K562 (cell line): Measurements from ENCODE around the gene MRPS10. TPM values are rescaled to one million over a fixed set of nuclear protein-coding genes. Genes with fewer than 3 reads are reported as not detected.

Experiments
- ATAC-seq: fragments of 200-7000 bp; cut with Tn5 transposase; 3 replicates; pipeline ENCODE4 v1.9.1; 2020; ENCODE audit warnings: moderate library complexity
- BruUV-seq: library from RNA; stranded (reverse); fragments of 400-500 nt; replicated peaks from 2 replicates; lab custom pipeline; 2021; lab: Mats Ljungman, UMichigan
- CTCF ChIA-PET: fragments of 300-600 bp; formaldehyde crosslinking; extraction: SDS; loops from one replicate; lab custom pipeline; 2021; ENCODE audit warnings: low intra/inter-chr PET ratio; lab: Yijun Ruan, JAX
- POLR2A ChIA-PET: fragments of 300-600, 350-650 bp; sonication (Branson Sonifier 250); formaldehyde crosslinking; extraction: SDS; loops from one replicate; lab custom pipeline; 2021; ENCODE audit warnings: antibody characterized with exemption, inconsistent platforms; lab: Yijun Ruan, JAX
- DNase-seq, 4 experiments: peaks; one replicate each; pipeline versions ENCODE4 v3.0.0 to v3.0.0-alpha.2; 2011 to 2018; ENCODE audit warnings: low spot score in 3 of 4, mixed read lengths in 3 of 4; ENCODE audit errors: extremely low read depth in 1 of 4
- FAIRE-seq: peaks from 2 replicates; lab custom pipeline; 2011; peaks lifted over from hg19 to GRCh38; lab: Jason Lieb, UNC
- H2AFZ ChIP-seq: 2 replicates; pipeline ENCODE4 v1.6.0; 2011; ENCODE audit warnings: low read depth, low read length, control low read depth, inconsistent platforms
- H3K27ac ChIP-seq: fragments of 200-600 bp; 3 replicates; pipeline ENCODE4 v1.8.0; 2011; ENCODE audit warnings: low read depth, mild to moderate bottlenecking, control low read depth, inconsistent platforms, low read length, moderate library complexity, mixed read lengths; ENCODE audit errors: extremely low read depth
- H3K27me3 ChIP-seq, 2 experiments: fragments of 300-600 bp in 1 of 2; 2 replicates in 1 of 2; 3 replicates in 1 of 2; pipeline versions ENCODE4 v1.6.0 to v1.8.0; 2011; ENCODE audit warnings: inconsistent platforms in 2 of 2, low read length in 2 of 2, mild to moderate bottlenecking in 1 of 2, mixed read lengths in 1 of 2, moderate library complexity in 1 of 2; ENCODE audit not compliant: control insufficient read depth in 2 of 2, insufficient read depth in 2 of 2
- H3K36me3 ChIP-seq: fragments of 300-600 bp; 3 replicates; pipeline ENCODE4 v1.8.0; 2011; ENCODE audit warnings: mild to moderate bottlenecking, low read length, inconsistent platforms; ENCODE audit not compliant: control insufficient read depth, insufficient read depth
- H3K4me1 ChIP-seq, 2 experiments: fragments of 200-600 bp in 1 of 2; replicated peaks in 1 of 2; 2 replicates in 1 of 2; 3 replicates in 1 of 2; pipeline versions ENCODE4 v1.5.1 to v1.8.0; 2011; ENCODE audit warnings: inconsistent platforms in 2 of 2, low read length in 2 of 2, mild to moderate bottlenecking in 1 of 2, mixed read lengths in 1 of 2, moderate library complexity in 1 of 2; ENCODE audit not compliant: control insufficient read depth in 2 of 2, insufficient read depth in 2 of 2
- H3K4me2 ChIP-seq: 2 replicates; pipeline ENCODE4 v1.6.1; 2011; ENCODE audit warnings: low read length, control low read depth, inconsistent platforms, mixed read lengths; ENCODE audit not compliant: insufficient read depth
- H3K4me3 ChIP-seq: fragments of 200-600 bp; sonication (generic), shearing (Covaris generic); 2 replicates; pipeline ENCODE4 v1.5.1; 2016; ENCODE audit warnings: control low read depth, inconsistent platforms
- H3K79me2 ChIP-seq: fragments of 200-600 bp; 3 replicates; pipeline ENCODE4 v1.8.0; 2011; ENCODE audit warnings: low read length, inconsistent platforms; ENCODE audit not compliant: control insufficient read depth, insufficient read depth
- H3K9ac ChIP-seq, 2 experiments: 2 replicates each; pipeline versions ENCODE4 v1.6.0 to v1.6.1; 2011; ENCODE audit warnings: low read depth in 2 of 2, low read length in 2 of 2, control low read depth in 1 of 2, inconsistent platforms in 1 of 2, mild to moderate bottlenecking in 1 of 2, mixed read lengths in 1 of 2; ENCODE audit not compliant: insufficient read depth in 1 of 2
- H3K9me1 ChIP-seq: one replicate; pipeline ENCODE4 v1.6.0; 2011; ENCODE audit warnings: inconsistent platforms, mild to moderate bottlenecking, low read length, moderate library complexity; ENCODE audit not compliant: control insufficient read depth, insufficient read depth
- H3K9me3 ChIP-seq: replicated peaks from 2 replicates; pipeline ENCODE4 v1.5.1; 2011; ENCODE audit warnings: low read depth, low read length, inconsistent platforms; ENCODE audit not compliant: control insufficient read depth, insufficient read depth
- H4K20me1 ChIP-seq: replicated peaks from 2 replicates; pipeline ENCODE4 v1.6.1; 2011; ENCODE audit warnings: low read length, inconsistent platforms, mixed read lengths; ENCODE audit not compliant: control insufficient read depth, insufficient read depth
- HIVEP1 ChIP-seq: fragments of 250-450 bp; sonication (Bioruptor Pico); IDR thresholded peaks from 2 replicates; pipeline ENCODE4 v1.4.0; 2020; ENCODE audit warnings: mild to moderate bottlenecking
- MBD2 ChIP-seq: sonication (generic); IDR thresholded peaks from 2 replicates; pipeline ENCODE4 v1.6.1; 2016; ENCODE audit warnings: low read depth, borderline replicate concordance
- MYC ChIP-seq, 2 experiments: fragments of 250-450 bp in 1 of 2; sonication (Bioruptor Pico) in 1 of 2; IDR thresholded peaks; 2 replicates each; pipeline versions ENCODE4 v1.5.1 to v1.6.1; 2012 to 2021; ENCODE audit warnings: low read depth in 2 of 2, borderline replicate concordance in 1 of 2, improper control_type of control experiment in 1 of 2, low read length in 1 of 2, mild to moderate bottlenecking in 1 of 2, moderate library complexity in 1 of 2
- NFIX ChIP-seq: fragments of 250-450 bp; sonication (Bioruptor Pico); IDR thresholded peaks from 2 replicates; pipeline ENCODE4 v1.4.0; 2020; ENCODE audit warnings: low read depth, mild to moderate bottlenecking, moderate library complexity
- PTTG1 ChIP-seq: fragments of 450-650 bp; IDR thresholded peaks from 2 replicates; pipeline ENCODE4 v1.6.1; 2016; ENCODE audit warnings: low read depth, mild to moderate bottlenecking, missing genetic modification characterization, missing compliant biosample characterization
- RCOR1 ChIP-seq, 2 experiments: IDR thresholded peaks; 2 replicates each; pipeline ENCODE4 v1.6.1; 2012; ENCODE audit warnings: low read depth in 2 of 2, low read length in 2 of 2, borderline replicate concordance in 1 of 2, improper control_type of control experiment in 1 of 2
- TBL1XR1 ChIP-seq, 2 experiments: IDR thresholded peaks; 2 replicates each; pipeline ENCODE4 v1.6.1; 2012; ENCODE audit warnings: improper control_type of control experiment in 2 of 2, low read length in 2 of 2, mild to moderate bottlenecking in 1 of 2
- TEAD4 ChIP-seq, 2 experiments: sonication (generic) in 1 of 2; formaldehyde crosslinking in 1 of 2; IDR thresholded peaks; 2 replicates each; pipeline versions ENCODE4 v1.6.1 to v1.8.0; 2012 to 2022; ENCODE audit warnings: borderline replicate concordance in 1 of 2, inconsistent platforms in 1 of 2, low read length in 1 of 2, mild to moderate bottlenecking in 1 of 2, missing genetic modification reagents in 1 of 2
- ZC3H8 ChIP-seq: fragments of 450-650 bp; IDR thresholded peaks from 2 replicates; pipeline ENCODE4 v1.6.1; 2017
- ZNF143 ChIP-seq: sonication (generic); formaldehyde crosslinking; IDR thresholded peaks from 2 replicates; pipeline ENCODE4 v1.9.0; 2022; ENCODE audit warnings: mild to moderate bottlenecking, missing genetic modification reagents
- ZNF263 ChIP-seq: sonication (generic); formaldehyde crosslinking; IDR thresholded peaks from 2 replicates; pipeline ENCODE4 v1.8.0; 2022; ENCODE audit warnings: mild to moderate bottlenecking, missing genetic modification reagents, borderline replicate concordance
- WGBS: fragments of 100-300 bp; shearing (Covaris generic); methylation state at CpG from one replicate; pipeline ENCODE4 v1.1.6; 2016; ENCODE audit warnings: low coverage, mixed read lengths; ENCODE audit not compliant: insufficient coverage; ENCODE audit errors: missing lambda C conversion rate; 5-methylcytosine and 5-hydroxymethylcytosine counted together
- in situ Hi-C: fragments of 300-500 bp; cut with MboI; formaldehyde crosslinking; loops from 4 replicates; pipeline ENCODE4 v1.15.0; 2018; ENCODE audit warnings: inconsistent platforms, mixed read lengths
- intact Hi-C: fragments of 100-400 bp; cut with micrococcal nuclease; formaldehyde crosslinking; loops from 2 replicates; pipeline ENCODE4 v1.14.2; 2022
- polyA plus RNA-seq, 8 experiments: library from polyadenylated mRNA; depleted of rRNA in 4 of 8; stranded (reverse) in 5 of 8; unstranded in 3 of 8; fragments of >200 nt; fragmentation: Nextera tagmentation in 2 of 8; fragmentation: Illumina TruSeq in 1 of 8; extraction: Ambion mirVana in 2 of 8; extraction: Trizol in 1 of 8; gene quantifications; 2 replicates each; pipeline versions ENCODE4 v1.2.1 to v1.2.3, GENCODE V29; 2011 to 2014; ENCODE audit warnings: inconsistent platforms in 1 of 8, missing spikeins in 1 of 8
- total RNA-seq, 7 experiments: library from RNA; depleted of rRNA in 6 of 7; stranded (reverse); fragments of >200 nt in 6 of 7; fragmentation: Illumina TruSeq in 2 of 7; extraction: Trizol in 2 of 7; gene quantifications; 2 replicates each; pipeline versions ENCODE4 v1.2.1 to v1.2.3, GENCODE V29; 2011 to 2021; ENCODE audit warnings: low replicate concordance in 1 of 7

Gene MRPS10
- total and polyA plus RNA-seq, 9 of the 15 experiments (the other 6 are each of a cell fraction or from before 2014, with no cell fraction given) = 48.6 to 166 (median 93.7) TPM

- TF ChIP-seq MYC (IDR thresholded peaks at IDR 0.05; ENCODE audit: low read depth, low read length) (no peak), MYC (CRISPR knock-in tag; IDR thresholded peaks at IDR 0.05; ENCODE audit: borderline replicate concordance, low read depth) (no peak), PTTG1 (tag) (no peak), NFIX (CRISPR knock-in tag) (no peak), TEAD4 (IDR thresholded peaks at IDR 0.05; ENCODE audit: low read length) (no peak), TEAD4 (CRISPR knock-in tag; IDR thresholded peaks at IDR 0.05; ENCODE audit: borderline replicate concordance) (0 out of 2 replicates have a peak, but pooled peaks have one; percentile 24), RCOR1 (IDR thresholded peaks at IDR 0.05; ENCODE audit: borderline replicate concordance in 1 of 2, low read depth in 2 of 2, low read length in 2 of 2) (no peak)
These were observed 19.2 kb upstream of the MRPS10 start (continued) for GRCh38 chr6:42236682-42237473.

GRCh38 chr6:42236030-42236429 lies 18.4 kb upstream of the MRPS10 start:
- peaks cover 4% of the 10 kb centered on the region in 2 experiments; a peak in 3 of 5 replicates for H3K4me1 ChIP-seq
- ChIA-PET CTCF (no interaction called here), POLR2A (interaction anchor here (0.9 kb wide), 1 partner anchor 8 kb away, joined by 3 read pairs; no protein-coding TSS in a partner anchor)
- TF ChIP-seq ZNF143 (no peak), HIVEP1 (no peak), ZNF263 (peak; percentile 40), MBD2 (no peak), TBL1XR1 (IDR thresholded peaks at IDR 0.05; ENCODE audit: low read length in 2 of 2) (no peak), ZC3H8 (no peak)
- no peaks in the 10 kb centered on the region for H3K27me3 ChIP-seq
- no peak overlapping the region for H3K9ac ChIP-seq
- BruUV-seq = no TSS peak
- H3K4me2 ChIP-seq = peak overlapping the region; percentile 21; the same call in 1 of the 2 replicates
- H3K79me2 ChIP-seq = no peaks in the 10 kb centered on the region
- 26% methylated on average over 8 of the region's 9 CpGs for WGBS
- H3K9me1 ChIP-seq = no peaks in the 10 kb centered on the region
- no peaks in the 10 kb centered on the region for H3K36me3 ChIP-seq
- H4K20me1 ChIP-seq = no peaks in the 10 kb centered on the region
- no peak overlapping the region for H3K4me3 ChIP-seq
- in situ Hi-C loops (no loop called here), intact Hi-C loops (no loop called here)
- no peaks in the 10 kb centered on the region for H3K9me3 ChIP-seq
- H2AFZ ChIP-seq = peak overlapping the region; percentile 81
- H3K27ac ChIP-seq = no peak overlapping the region
- FAIRE-seq (no peak), ATAC-seq (peak; percentile 48), DNase-seq (no peak)
